T-helper 1 cell (primary cell): ENCODE results near the gene FRMD8.
"Not testable (repeated sequence)": the region's sequence is repeated elsewhere in the genome, so short reads cannot be mapped to it uniquely, and the experiment has no call there.

ENCODE experiments used
- DNase-seq, 5 donors: peaks; one replicate each; pipeline ENCODE4 v3.0.0-alpha.2; 2012 to 2020

The FRMD8 gene

GRCh38 chr11:65394125-65394536 is 7.7 kb downstream of the FRMD8 start:
- no peak for DNase-seq

DNA sequence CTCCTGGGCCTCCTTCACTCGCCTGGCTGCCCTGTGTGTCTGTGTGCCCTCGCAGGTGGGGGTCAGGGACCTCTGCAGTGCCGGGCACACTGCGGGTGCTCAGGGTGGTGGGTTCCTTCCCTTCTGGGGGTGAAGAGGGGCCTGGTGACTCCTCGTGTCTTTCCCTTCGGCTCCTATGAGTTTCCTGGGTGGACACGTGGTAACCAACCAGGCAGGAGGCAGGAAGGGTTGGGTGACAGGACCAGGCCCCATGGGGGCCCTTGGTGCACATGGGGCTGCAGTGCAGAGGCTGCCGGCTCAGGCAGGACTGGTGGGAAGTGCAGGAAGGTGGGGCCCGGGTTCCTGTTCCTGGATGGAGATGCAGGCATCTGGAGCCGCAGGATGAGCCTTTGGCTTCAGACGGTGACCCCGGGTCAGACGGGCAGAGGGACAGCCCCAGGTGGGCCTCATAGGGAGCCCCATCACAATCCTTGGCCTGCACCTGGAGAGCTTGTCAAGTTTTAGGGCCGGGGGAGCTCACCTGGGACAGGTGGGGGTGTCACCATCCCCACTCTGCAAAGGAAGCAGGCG is 9.6 kb downstream of the FRMD8 start:
- no peak for DNase-seq

DNA sequence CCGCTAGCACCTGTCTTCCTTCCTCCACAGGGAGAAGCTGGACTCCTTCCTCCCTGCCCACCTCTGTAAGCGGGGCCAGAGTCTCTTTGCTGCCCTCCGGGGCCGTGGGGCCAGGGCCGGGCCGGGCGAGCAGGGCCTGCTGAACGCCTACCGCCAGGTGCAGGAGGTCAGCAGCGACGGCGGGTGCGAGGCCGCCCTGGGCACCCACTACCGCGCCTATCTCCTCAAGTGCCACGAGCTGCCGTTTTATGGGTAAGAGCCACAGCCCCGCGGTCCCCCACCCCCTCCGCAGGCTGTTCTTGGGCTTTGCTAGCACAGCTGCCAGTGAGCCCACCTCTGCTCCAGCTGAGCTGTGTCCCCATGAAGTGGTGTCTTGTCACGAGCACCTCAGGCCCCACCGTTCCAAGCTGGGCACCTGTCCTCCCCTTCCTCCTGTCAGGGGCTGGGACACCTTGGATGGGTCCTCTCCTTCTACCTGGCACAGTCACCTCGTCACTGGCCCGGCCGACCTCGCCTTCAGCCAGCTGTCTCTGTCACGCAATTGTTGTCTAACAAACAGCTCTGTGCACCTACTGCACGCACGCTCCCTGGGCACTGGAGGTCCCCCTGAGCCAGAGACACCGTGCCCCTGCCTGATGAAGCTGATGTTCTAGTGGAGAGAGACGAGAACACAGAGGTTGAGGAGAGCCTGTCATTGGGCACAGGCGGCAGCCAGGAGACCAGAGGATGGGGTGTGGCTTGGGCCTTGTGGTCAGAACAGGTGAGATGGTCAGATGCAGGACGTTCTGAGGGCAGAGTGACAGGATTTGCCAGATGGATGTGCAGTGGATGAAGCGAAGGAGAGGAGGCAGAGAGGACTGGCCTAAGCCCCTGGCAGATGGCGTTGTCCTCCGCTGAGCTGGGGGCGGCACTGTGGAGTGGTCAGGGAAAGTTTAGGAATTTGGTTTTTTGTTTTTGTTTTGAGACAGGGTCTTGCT is 10.6 kb downstream of the FRMD8 start:
- DNase-seq = no peak

DNA sequence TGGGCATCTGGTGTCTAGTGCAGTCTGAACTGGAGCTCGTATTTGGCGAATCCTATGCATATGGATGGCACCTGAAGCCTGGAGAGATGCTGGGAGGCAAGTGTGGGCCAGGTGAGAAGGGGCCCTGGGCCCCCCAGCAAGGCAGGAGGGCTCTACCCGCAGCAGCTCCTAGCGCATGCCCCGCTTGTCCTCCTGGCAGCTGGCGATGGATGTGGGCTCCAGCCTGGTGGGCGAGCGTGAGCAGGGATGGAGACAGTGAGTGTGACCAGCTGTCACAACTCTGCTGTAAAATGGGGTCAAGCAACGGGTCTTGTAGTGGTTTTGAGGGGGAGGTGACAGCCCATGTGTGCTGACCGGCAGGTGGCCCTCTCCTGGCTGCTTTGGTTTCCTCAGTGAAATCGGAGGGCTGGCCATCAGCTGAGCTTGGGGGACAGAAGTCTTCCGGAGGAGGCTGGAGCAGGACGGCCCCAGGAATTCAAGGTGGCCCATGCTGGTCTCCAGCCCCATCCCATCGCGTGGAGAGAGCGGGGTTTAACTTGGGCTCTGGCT is 12.0 kb downstream of the FRMD8 start:
- no peak for DNase-seq

DNA sequence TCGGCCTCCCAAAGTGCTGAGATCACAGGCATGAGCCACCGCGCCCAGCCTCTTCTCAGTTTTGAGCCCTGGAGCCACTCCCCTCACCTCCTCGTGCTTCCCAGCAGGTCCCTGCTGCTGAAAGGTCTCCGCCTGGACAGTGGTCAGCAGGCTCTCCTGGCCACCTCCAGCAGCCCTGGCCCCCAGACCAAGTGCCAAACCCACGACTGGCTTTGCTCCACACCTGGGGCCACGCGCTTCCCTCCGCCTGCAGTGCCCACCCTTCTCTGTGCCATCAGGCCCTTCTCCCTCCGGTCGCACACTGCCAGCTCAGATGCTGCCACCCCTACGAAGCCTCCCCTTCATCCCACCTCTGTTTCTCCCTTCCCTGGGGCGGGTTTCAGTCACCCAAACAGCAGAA is 12.8 kb downstream of the FRMD8 start:
- DNase-seq = no peak

DNA sequence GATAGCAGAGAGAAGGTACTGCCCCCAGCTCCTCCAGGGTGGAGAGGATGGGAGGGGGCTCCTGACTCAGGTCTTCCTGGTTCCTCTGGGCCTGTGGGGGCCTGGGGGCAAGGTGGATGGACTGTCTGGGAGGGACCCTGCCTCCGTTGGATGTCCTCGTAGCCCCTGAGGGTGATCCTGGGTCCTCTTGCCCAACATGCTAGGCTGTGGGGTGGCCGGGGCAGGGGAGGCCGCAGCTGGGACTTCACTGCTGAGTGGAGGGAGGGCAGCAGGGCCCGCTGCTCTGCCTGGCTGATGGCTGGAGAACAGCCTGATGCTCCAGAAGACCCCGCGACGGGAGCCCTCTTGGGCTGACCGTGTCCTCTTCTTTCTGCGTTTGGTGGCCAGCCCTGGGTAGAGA is 13.4 kb downstream of the FRMD8 start:
- no peak for DNase-seq

GRCh38 chr11:65400307-65401072 is 14.1 kb downstream of the FRMD8 start:
- no peak for DNase-seq

DNA sequence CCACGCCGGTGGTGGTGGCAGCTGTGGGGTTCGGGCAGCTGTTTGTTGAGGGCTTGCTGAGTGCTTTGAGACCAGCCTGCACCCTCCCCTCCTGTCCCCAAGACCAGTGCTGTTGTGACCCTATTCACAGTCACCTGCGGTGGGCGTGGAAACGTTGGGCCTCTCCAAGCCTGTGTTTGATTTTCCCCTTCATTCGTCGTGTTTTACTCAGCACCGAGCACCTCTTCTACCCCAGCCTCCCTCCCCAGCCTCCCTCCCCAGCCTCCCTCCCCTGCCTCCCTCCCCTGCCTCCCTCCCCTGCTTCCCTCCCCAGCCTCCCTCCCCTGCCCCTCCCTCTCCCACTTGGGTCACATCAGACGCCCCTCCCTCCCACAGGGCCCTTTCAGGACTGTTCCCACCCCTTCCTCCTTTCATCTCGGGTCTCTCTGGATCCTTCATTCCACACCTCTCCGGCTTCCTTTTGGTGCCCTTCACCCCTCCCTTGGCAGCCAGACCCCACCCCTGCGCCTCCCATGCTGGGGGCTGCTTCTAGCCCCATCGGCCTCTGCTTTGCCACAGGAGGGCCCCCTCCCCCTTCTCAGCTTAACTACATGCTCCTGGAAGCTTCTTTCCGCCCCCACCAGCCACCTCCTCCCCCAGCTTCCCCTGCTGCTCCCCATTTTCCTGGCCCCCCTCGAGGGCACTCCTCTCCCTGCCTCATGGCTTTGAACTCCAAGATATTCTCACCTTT is 14.8 kb downstream of the FRMD8 start:
- DNase-seq = no peak

DNA sequence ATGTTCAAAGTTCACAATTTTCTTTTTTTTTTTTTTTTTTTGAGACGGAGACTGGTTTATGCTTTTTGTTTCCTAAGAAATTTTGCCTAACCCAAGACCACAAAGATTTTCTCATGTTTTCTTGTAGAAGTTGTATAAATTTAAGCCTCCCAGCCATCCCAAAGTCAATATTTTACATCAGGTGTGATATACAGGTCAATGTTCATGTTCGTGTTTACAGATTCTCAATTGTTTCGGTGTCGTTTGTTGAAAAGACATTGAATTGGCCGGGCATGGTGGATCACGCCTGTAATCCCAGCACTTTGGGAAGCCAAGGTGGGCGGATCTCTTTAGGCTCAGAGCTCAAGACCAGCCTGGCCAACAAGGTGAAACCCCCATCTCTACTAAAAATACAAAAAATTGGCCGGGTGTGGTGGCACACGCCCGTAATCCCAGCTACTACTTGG is 15.4 kb downstream of the FRMD8 start:
- DNase-seq = no peak

GRCh38 chr11:65402790-65403189 is 16.4 kb downstream of the FRMD8 start:
- no peak for DNase-seq

GRCh38 chr11:65403607-65404121 is 17.2 kb downstream of the FRMD8 start:
- DNase-seq = no peak

GRCh38 chr11:65404210-65404609 is 17.8 kb downstream of the FRMD8 start:
- no peak for DNase-seq

DNA sequence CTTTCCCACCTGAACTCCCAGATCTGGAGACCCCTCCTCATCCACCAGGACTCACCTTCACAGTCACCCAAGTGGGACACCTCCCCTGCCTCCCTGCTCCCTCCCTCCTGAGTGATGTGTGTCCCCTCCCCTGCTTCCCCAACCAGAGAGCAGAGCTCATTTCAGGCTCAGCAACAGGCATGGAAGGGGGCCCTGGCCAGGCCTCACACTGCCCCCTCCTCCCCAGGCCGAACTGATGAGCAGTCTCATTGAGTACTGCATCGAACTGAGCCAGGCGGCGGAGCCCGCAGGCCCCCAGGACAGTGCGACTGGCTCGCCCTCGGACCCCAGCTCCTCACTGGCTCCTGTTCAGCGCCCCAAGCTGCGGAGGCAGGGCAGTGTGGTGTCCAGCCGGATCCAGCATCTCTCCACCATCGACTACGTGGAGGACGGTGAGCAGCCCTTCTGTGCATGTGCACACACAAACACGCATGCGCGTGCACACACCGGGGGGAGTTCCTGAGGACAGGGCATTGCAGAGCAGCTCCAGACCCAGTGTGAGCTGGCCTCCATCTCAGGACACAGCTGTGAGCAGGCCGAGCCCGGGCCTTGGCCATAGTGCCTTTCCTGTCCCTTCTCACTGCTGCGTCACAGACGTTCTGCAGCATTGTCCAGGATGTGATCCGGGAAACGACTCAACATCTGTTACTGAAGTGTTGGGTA is 18.4 kb downstream of the FRMD8 start:
- no peak for DNase-seq

DNA sequence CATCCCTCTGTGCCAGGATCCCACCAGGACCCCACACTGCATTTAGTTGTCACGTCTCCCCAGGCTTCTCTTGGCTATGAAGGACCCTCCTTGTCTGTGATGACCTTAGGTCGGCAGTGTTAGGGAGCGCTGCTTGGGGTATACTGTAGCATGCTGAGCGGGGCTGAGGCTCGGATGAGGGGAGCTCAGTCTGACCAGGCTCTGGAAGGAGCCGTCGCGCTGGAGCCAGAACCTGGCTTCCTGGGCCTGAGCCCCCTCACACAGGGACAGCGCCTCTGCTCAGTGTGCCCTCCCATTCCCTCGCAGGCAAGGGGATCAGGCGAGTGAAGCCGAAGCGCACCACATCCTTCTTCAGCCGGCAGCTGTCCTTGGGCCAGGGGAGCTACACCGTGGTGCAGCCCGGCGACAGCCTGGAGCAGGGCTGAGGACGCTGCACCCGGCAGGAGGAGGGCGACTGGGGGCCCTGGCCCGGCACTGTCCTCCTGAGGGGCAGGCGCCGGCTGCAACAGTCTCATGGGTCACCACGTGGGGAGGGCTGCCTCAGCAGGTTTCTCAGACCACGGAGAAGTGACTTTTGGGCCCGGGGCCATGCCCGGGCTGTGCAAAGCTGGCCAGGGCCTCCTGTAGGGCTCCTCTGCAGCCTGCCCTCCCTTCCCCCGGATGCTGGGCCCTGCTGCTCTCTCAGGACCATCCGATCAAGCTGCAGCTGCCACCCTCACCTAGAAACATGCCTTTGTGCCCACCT is 24.7 kb downstream of the FRMD8 start:
- no peak for DNase-seq

DNA sequence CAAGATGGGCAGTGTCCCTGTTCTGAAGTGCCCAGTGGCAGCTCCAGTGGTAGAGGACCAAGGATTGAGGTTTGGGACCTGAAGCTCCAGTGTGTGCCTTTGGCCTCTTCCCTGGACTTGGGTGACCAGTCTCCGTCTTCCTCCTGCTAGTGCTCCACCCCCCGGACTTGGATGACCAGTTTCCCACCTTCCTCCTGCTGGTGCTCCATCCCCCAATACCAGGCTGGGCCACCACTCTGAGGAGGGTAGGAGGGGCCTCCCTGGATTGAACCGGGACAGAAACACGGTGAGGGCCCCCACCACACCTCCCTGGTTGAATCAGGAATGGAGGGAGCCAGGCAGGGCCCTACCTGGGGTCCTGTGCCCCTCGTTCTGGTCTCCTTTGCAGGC is 25.2 kb downstream of the FRMD8 start:
- DNase-seq = no peak

- DNase-seq = peak in 1 of 5 donors; percentile 9
Measured at GRCh38 chr11:65412271-65413076, 26.0 kb downstream of the FRMD8 start.

- not testable (repeated sequence) for DNase-seq
Measured at GRCh38 chr11:65413077-65413664, 26.7 kb downstream of the FRMD8 start.

DNA sequence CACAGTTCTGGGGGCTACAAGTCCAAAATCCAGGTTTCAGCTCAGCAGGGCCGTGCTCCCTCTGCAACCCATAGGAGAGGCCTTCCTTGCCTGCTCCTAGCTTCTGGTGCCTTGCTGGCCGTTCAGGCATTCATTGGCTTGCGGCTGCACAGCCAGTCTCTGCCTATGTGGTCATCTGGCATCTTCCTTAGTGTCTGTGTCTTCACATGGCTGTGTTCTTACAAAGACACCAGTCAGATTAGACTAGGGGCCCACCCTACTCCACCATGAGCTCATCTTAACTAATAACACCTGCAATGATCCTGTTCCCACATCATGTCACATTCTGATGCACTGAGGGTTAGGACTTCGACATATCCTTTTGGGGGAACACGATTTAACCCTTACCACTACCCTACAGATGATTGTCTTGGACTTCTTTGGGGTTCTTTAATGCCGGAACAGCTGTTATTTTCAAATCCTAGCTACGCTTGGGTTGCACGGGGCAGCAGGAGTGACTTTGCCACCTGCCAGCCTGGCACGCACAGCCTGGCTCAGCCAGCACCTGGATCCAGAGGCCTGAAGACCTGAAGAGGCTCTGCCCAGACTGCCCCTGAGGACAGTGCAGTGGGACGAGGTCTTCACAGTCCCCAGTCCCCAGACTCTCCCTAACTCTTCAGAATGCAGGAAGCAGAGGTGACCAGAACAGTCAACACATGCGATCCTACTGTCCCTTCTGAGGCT is 28.5 kb downstream of the FRMD8 start:
- DNase-seq = no peak
